GM19455 (cell line): ENCODE data around the gene SAMD4A.

Experiments used
- ATAC-seq: cut with Tn5 transposase; IDR thresholded peaks from one replicate; pipeline ENCODE4 v1.9.1; 2021; ENCODE audit not compliant: unreplicated experiment

The SAMD4A gene

DNA sequence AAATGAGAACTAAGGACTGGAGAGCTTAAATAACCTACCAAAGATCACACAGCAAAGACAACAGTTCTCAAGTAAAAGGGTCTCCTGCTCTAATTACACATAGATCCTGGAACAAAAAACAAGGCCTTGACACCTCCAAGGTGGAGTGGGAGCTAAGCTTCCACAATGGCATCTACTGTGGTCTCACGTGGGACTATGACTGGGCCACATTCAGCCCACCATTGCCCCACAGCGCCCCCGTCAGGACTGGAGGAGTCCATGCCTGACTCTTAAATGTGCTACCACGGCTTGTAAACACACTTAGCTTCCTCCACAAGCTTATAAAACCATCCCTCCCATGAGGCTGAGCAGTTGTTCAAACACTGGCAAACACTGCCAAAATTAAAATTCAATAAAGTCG, 247.1 kb downstream of the SAMD4A start:
- ATAC-seq, result no peak

DNA sequence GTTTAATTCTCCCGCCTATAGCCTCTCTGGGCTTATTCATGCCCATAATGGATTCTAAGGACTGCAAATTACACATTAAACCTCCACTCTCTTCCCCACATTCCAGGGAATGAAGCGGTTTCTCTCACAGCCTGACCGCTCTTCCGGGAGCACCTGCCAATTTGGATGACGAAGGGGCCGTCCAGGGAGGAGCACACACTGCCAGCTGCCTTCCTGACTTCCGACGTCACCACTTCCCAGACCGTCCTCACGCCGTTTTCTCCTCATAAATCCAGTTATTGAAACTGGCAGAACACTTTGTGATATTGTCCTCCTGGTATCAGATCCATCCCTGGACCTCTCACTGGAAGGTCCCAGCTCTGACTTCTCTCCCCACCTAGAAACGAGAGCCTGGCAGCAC, 248.1 kb downstream of the SAMD4A start:
- no peak for ATAC-seq

- no peak for ATAC-seq
Measured at GRCh38 chr14:54815515-54815914, 248.6 kb downstream of the SAMD4A start.

DNA sequence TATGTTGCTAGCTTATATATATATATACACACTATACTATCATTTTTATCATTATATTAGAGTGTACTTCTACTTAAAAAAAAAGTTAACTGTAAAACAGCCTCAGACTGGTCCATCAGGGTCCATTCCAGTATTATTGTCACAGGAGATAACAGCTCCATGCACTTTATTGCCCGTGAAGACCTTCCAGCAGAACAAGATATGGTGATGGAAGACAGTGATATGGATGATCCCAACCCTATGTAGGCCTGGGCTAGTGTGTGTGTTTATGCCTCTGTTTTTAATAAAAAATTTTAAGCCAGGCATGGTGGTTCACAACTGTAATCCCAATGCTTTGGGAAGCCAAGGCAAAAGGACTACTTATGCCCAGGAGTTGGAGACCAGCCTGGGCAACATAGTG, 249.5 kb downstream of the SAMD4A start:
- ATAC-seq, result no peak

DNA sequence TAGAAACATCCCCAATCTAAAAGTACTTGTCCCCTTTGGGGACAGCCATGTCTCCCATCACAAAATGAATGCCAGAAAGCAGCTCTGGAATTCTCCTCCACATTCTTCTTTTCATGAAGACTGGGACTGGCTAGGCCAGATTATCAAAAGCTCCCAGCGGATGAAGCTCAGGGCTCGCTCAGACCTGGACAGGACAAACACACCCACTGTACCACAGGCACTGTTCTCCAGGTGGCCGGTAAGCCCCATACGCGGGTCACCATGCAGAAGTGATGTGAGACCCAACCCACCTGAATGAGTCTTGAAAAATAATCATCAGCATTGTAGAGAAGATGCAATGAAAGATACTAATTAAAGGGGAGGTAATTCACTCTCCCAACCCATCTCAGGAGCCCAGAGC, 250.6 kb downstream of the SAMD4A start:
- ATAC-seq, result no peak

- no peak for ATAC-seq
Measured at GRCh38 chr14:54818201-54819133, 251.5 kb downstream of the SAMD4A start.

DNA sequence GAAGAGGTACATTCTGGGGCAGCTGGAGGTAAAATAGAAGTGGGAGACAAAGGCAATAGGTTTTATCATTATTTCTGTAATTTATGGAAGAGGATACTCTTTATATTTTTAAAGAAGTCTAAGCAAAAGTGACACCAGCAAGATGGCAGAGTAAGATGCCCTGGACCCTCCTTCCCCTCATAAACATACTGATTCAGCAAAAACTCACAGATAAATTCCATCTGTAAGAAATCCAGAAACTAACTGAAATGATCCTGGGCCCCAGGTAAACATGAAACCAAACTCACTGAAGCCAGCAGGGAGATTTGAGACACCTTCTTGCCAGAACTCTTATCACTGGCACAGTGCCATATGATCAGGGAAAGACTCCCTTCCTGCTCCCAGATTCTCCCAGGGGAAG, 255.8 kb downstream of the SAMD4A start:
- no peak for ATAC-seq

DNA sequence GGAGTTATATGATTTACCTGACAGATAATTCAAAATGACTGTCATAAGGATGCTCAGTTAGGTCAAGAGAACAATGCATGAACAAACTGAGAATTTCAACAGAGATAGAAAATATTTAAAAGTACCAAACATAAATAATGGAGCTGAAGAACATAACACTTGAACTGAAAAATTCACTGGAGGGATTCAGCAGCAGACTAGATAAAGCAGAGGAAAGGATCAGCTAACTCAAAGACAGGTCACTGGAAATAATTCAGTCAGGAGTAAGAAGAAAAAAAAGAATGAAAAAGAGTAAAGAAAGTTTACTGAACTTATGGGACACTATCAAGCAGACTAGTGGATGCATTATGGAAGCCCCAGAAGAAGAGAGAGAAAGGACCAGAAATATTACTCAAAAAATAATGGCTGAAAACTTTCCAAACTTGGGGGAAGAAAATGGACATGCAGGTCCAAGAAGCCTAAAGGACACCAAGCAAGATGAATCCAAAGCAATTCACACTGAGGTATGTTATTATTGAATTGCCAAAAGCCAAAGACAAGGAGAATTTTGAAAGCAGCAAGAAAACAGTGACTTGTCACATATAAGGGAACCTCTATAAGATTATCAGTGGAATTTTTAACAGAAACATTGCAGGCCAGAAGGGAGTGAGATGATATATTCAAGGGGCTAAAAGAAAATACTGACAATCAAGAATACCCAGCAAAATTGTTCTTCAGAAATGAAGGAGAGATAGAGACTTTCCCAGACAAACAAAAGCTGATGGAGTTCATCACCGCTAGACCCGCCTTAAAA, 257.0 kb downstream of the SAMD4A start:
- ATAC-seq, result no peak

- ATAC-seq, result no peak
Measured at GRCh38 chr14:54828037-54828436, 261.1 kb downstream of the SAMD4A start.

- no peak for ATAC-seq
Measured at GRCh38 chr14:54829486-54830224, 262.7 kb downstream of the SAMD4A start.

DNA sequence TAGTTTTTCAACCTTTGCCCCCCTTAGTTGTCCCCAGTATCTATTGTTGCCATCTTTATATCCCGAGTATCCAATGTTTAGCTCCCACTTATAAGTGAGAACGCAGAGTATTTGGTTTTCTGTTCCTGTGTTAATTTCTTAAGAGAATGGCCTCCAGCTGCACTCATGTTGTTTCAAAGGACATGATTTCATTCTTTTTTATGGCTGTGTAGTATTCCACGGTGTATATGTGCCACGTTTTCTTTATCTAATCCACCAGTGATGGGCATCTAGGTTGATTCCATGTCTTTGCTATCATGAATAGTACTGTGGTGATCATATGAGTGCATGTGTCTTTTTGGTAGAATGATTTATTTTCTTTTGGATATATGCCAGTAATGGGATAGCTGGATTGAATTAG, 263.7 kb downstream of the SAMD4A start:
- ATAC-seq, result no peak

DNA sequence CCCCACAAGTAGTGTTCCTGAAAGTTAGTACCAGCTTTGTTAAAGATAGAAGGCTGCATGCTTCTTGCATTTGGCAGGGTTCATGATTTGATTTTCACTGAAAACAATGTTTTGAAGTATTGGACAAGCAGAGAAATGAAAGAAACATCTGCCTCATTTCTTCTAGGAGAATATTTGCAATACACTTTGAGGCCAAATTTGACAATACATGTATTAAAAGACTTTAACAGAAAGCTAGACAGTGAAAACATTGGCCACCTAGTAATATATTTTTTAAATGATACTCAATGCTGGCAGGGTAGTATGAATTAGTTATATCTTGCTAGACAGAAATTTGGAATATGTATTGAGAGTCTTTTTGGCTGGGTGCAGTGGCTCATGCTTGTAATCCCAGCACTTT, 267.2 kb downstream of the SAMD4A start:
- no peak for ATAC-seq

DNA sequence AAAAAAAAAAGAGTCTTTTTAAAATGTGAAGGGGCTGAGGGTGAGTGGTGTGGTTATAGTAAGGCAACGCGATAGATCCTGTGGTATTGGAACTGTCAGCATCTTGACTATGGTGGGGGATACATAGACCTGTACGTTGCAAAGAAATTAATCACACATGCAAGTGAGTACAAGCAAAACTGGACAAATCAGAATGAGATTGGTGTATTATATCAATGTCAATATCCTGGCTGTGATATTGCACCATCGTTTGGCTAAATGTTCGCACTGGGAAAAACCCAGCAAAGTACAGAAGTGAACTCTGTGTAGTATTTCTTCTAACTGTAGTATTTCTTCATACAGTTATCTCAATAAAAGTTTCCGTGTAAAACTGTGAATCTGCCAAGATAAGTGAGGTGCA, 267.8 kb downstream of the SAMD4A start:
- no peak for ATAC-seq

DNA sequence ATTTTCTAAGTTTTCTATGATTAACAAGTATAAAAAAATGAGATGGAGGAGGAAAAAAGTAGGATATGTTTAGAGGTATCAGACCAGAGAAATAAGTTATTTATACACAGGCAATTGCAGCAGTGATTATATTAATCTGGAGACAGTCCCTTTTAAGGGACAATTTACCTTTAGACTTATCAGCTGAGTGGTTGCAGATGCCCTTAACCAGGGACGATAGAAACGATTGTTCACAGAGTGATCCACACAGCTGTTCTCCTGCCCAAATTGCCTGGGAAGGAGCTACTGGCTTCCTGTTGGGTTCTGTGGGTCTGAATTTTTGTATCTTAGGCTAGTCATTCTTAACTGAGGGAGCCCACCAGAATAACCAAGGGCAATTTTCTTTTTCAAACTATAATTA, 269.3 kb downstream of the SAMD4A start:
- ATAC-seq, result no peak

- ATAC-seq, result no peak
Measured at GRCh38 chr14:54837508-54838149, 270.7 kb downstream of the SAMD4A start.

GRCh38 chr14:54838931-54839512, 272.1 kb downstream of the SAMD4A start:
- no peak for ATAC-seq

- no peak for ATAC-seq
Measured at GRCh38 chr14:54839701-54840119, 272.8 kb downstream of the SAMD4A start.

DNA sequence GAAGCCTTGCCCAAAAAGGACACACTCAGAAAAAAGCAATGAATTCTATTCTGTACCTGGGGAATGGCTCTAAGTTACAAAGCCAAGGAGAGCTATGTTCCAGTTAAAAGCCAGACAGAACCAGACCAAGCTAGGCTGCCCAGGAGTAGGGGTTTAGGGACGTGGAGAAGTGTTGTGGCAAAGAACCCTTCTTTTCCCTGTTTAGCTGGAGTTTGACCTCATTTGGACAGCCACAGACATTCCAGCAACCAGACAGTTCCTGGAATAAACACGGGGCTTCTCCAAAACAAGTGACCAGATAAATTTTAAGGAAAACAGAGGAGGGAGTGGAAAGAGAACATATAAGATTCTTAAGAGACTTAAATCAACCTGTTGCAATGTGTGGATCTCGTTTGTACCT, 273.4 kb downstream of the SAMD4A start:
- ATAC-seq, result no peak

GRCh38 chr14:54840798-54841197, 273.9 kb downstream of the SAMD4A start:
- ATAC-seq, result no peak
